DMS53 treated with DMSO at 0.1 percent for 48 hours (cell line): ENCODE measurements around the gene RFTN1.
A peak's percentile ranks its signal among the peaks of the same experiment; 100 is the strongest.

Experiments
- DNase-seq: peaks from one replicate; lab custom pipeline; 2025; ENCODE audit not compliant: unreplicated experiment; lab: John Stamatoyannopoulos, UW

The RFTN1 gene

DNA sequence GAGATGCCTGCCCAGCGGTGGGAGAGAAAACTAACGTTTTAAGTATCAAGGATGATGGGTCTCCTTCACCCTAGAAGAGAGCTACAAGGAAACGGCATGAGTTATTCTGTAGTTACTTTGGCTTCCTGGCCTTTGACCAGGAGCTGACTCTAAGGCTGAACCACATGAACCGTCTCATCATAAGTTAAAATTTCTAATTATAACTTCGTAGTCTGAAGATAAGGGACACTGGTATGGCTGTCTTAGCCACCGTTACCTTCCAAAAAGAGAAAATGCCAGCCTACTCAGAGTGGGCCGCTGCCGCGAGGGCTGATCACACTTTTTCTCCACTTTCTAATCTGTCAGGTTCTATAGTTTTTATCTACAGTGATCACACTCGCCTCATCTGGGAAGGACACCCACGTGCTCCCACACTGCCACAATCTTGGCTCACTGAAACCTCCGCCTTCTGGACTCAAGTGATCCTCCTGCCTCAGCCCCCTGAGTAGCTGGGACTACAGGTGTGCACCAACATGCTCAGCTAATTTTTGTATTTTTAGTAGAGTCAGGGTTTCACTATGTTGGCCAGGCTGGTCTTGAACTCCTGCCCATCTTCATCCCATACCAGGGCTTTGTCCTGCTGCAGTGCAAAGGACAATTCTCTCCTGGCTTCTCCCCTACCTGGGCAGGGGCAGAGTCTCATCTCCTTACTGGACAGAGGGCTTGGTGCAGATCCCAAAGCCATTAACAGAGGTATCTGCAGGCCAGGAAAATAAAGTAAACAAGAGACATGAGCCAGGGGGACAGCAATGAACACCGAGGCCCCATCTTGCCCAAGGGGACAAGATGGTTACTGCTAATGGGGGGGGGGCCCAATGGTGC, 73.4 kb downstream of the RFTN1 start:
- no peak for DNase-seq

- no peak for DNase-seq
These were observed 74.2 kb downstream of the RFTN1 start for GRCh38 chr3:16439163-16439847.

GRCh38 chr3:16437640-16438039, 75.9 kb downstream of the RFTN1 start:
- DNase-seq: no peak

GRCh38 chr3:16433701-16434151, 79.8 kb downstream of the RFTN1 start:
- DNase-seq: no peak

- DNase-seq: no peak
These were observed 80.8 kb downstream of the RFTN1 start for GRCh38 chr3:16432714-16433113.

GRCh38 chr3:16430717-16431630, 82.5 kb downstream of the RFTN1 start:
- no peak for DNase-seq

DNA sequence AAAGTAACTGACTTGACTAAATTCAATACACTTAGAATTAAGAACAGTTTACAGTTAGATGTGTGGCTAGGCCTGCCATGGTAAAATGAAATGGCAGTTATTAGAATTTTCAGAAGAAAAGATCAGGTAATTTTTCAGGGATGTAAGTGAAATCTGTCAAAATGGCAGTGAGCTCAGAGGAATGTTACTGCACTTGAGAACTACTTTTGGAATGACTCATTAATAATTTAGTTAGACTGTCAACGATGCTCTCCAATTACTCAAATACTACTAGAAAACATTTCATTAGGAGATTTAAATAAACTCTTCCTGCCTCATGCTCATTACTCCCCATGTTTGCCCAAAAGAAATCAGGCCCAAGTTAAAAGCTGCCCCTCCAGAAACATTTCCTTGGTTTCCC, 84.4 kb downstream of the RFTN1 start:
- DNase-seq: no peak

- DNase-seq: no peak
These were observed 84.9 kb downstream of the RFTN1 start for GRCh38 chr3:16428612-16429011.

DNA sequence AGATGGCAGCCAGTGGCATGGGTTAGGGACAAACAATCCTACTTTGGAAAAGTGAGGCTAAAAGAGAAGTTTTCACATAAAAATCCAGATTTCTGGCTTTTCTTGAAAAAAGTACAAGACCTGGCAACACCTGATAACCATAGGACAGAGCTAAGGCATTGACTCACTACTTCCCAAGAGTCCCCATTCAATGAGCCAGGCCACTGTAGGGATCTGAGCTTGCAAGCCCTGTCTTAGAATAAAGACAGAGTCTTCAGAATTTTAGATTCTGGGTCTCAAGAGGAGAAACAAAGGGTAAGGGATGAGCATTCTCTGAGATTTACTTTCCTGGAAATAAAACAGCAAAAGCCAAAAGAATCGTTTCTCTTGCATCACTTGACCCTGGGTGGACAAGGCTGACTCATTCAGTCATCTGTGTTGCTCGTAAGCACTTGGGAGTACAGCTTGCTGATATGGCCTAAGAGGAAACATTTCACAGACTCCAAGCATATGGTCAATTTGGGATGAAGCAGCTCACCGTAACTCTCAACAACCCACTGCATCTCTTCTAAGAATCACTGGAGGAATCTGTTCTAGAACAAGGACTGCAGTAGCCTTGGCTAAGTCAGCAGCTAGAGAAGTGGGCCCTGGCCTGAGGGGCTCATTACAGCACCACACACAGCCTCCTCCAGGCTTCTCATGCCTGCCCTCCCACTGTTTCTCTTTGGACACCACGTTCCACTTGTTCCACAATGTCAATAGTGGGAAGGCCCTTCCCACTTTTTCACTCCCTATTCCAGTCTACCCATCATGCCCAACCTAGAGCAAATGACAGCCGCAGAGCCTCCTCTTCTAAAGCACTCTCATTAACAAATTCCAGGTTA, 86.2 kb downstream of the RFTN1 start:
- no peak for DNase-seq

- DNase-seq: no peak
These were observed 86.8 kb downstream of the RFTN1 start for GRCh38 chr3:16426665-16427064.

DNA sequence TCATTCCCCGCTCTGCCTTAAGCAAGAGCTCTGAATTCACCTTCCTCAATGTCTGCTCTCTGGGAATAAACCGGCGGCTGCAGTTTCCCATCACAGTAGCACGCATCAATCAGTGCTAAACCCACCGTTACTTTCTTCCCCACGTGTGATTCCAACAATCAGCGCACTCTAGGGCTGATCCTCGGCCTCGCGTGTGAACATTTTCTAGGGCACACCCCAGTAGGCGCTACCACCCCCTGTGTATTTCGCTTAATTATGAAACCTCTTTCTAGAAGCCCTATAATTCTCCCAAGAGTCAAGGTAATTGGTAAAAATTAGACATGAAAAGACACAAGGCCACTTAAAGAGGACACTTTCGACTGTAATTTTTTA, 87.5 kb downstream of the RFTN1 start:
- no peak for DNase-seq

DNA sequence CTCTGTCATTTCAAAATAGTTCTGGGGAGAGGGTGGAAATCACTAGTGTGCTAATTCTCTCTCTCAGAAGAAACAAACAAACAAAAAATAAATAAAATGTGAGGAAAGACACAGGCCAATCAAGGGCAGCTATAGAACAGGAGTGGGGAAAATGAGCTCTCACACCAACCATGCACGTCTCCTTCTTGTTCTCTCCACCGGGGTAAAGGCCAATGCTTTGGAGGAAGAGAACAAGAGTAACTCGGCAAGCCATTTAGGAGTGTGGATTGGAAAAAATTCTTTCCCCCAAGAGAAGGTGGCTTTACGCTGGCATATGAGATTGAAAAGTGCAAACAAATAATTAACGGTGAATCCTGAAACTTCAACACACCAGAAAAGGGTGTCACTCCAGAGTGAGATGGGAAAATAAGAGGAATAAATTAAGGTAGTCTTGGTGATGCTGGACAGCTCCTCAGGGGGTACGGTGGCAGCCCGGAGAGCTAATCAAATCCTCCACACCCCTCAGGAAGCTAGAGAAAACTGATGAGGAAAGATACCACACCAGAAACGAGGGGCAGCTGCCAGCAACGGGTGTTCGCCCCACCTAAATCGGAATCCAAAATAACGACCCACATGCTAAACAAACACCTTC, 88.0 kb downstream of the RFTN1 start:
- no peak for DNase-seq

- no peak for DNase-seq
These were observed 89.4 kb downstream of the RFTN1 start for GRCh38 chr3:16423947-16424673.

DNA sequence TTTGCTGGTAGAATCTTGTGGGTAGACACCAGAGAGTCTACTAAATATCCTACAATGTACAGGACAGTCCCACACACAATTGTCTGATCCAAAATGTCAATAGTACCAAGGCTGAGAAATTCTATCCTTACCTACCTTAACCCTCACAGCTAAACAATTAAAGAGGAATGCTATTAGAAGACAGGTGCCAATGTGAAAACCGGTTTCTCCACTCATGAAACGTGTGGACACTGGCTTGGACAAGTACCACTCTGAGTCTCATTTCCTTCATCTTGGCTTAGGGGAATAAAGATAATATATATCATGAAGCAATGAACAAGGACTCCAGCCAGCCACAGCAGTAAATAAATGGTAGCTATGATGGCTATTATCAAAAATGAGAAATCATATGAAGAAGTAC, 90.2 kb downstream of the RFTN1 start:
- peak; percentile 55 for DNase-seq

GRCh38 chr3:16419640-16420241, 93.8 kb downstream of the RFTN1 start:
- no peak for DNase-seq

- no peak for DNase-seq
These were observed 95.4 kb downstream of the RFTN1 start for GRCh38 chr3:16417945-16418739.

DNA sequence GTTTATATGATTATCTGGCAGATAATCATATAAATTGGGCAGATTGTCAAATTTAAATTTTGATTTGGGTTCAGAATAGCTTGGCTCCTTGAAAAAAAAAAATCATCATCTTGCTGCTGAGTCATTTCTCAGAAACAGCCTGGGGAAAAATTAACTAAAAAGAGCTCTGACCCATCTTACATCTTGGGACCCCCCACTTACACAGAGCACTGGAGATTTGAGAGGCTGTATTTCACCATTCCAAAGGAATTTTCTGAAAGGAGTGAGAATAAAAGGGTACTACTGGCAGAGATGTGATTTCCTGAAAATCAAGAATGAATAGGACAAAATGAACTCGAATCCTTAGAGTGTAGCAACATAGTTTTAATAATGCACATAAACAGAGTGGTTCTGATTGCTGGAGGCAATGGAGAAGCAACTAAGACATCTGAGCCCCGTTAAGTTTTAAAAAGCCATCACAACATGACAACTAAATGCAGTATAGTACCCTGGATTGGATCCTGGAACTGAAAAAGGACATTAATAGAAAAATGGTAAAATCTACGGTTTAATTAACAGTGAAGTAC, 97.5 kb downstream of the RFTN1 start:
- DNase-seq: no peak

GRCh38 chr3:16413321-16413720, 100.2 kb downstream of the RFTN1 start:
- DNase-seq: no peak
